IPS-18a (cell line): ENCODE results near the gene FAM13A.

Experiments used
- H3K27ac ChIP-seq: one replicate; pipeline ENCODE4 v1.5.1; 2013; ENCODE audit warnings: low read length
- H3K27me3 ChIP-seq: one replicate; pipeline ENCODE4 v1.6.1; 2013; ENCODE audit warnings: mild to moderate bottlenecking, low read length; ENCODE audit not compliant: control insufficient read depth, insufficient read depth
- H3K36me3 ChIP-seq: one replicate; pipeline ENCODE4 v1.6.1; 2013; ENCODE audit warnings: low read depth, low read length; ENCODE audit not compliant: control insufficient read depth
- H3K4me1 ChIP-seq: one replicate; pipeline ENCODE4 v1.6.1; 2013; ENCODE audit warnings: low read depth, low read length; ENCODE audit not compliant: control insufficient read depth
- H3K4me3 ChIP-seq: one replicate; pipeline ENCODE4 v1.5.1; 2013; ENCODE audit warnings: low read length
- H3K9ac ChIP-seq: one replicate; pipeline ENCODE4 v1.6.1; 2013; ENCODE audit warnings: mild to moderate bottlenecking, low read length, moderate library complexity
- H3K9me3 ChIP-seq: one replicate; pipeline ENCODE4 v1.6.1; 2013; ENCODE audit warnings: low read depth, low read length; ENCODE audit not compliant: control insufficient read depth

The FAM13A gene

DNA sequence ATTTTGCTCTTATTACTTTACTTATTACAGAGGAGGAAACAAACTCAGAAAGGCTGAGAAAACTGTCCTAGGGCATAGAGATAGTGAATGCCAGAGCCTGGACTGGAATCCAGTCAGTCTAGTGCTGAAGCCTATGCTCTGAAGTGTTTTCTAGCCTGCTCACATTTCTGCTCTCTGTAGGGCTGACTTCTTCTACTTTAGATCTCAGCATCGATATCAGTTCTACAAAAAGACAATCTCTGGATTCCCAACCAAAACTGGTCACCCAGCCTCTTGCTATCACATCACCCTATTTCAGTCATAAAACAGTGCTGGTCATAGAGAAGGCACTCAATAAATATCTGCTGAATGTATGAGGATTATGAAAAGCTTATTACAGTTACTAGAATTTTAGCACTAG is 87.2 kb downstream of the FAM13A start:
- Histone ChIP-seq H3K4me1 (no peaks in the 10 kb centered on the region), H3K36me3 (no peaks in the 10 kb centered on the region), H3K9me3 (no peaks in the 10 kb centered on the region), H3K4me3 (no peak overlapping the region), H3K27me3 (no peaks in the 10 kb centered on the region), H3K27ac (no peak overlapping the region), H3K9ac (no peak overlapping the region)

DNA sequence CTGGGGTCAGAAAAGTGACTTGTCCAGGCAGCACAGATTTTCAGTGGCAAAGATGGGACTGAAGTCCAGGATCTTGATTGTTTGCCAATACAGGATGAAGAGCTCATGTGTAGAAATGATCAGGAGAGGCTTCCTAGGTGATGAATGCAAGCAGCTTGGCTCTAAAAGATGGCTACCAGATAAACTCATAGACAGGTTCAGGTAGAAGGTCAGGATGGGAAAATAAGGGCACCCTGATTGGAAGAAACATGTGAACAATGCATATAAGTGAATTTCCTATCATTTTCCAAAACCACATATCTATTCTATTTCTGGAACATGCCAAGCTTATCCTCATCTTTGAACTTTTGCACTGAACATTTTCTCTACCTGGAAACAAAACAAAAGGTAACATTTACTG is 87.7 kb downstream of the FAM13A start:
- H3K27me3 ChIP-seq, result no peaks in the 10 kb centered on the region
- H3K4me1 ChIP-seq, result no peaks in the 10 kb centered on the region
- no peak overlapping the region for H3K27ac ChIP-seq
- no peaks in the 10 kb centered on the region for H3K9me3 ChIP-seq
- no peaks in the 10 kb centered on the region for H3K36me3 ChIP-seq
- H3K9ac ChIP-seq, result no peak overlapping the region
- H3K4me3 ChIP-seq, result no peak overlapping the region

DNA sequence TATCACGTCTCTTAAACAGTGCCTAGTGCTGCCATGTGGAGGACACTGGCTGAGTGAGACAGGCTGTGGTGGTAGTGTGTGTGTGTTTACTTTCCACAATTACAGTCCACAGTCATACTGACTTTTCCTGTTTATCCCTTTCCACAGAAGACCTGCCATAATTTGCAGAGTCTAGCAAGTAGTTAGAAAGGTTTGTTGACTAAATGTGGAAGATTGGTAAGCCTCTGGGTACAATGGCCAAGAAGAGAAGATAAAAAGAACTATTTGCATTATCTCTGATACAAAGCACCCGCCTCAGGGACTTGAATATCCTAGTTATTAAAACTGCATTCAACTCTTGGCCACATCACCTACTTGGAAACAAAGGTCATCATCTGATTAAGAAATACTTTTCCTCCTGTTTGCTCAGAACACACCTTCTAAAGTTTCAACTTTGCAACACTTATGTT is 89.1 kb downstream of the FAM13A start:
- Histone ChIP-seq H3K27ac (no peak overlapping the region), H3K36me3 (no peaks in the 10 kb centered on the region), H3K9ac (no peak overlapping the region), H3K27me3 (no peaks in the 10 kb centered on the region), H3K4me1 (no peaks in the 10 kb centered on the region), H3K4me3 (no peak overlapping the region), H3K9me3 (no peaks in the 10 kb centered on the region)

DNA sequence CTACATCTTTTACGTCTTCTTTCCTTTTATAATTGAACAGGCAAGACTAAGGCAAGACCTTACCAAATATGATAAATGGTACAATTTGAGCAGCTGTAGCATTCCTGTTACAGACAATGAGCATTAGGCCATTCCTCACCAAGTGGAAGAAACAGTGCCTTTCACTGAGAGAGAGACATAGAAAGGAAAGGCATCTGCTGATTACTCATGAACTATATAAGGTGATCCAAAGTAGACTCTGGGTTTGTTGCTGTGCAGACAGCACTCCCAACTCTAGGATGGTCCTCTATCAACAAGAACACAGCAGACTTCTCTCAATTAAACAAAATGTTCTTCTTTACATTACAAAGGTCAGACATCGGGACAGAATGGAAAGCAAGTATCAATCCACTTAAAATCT is 91.9 kb downstream of the FAM13A start:
- Histone ChIP-seq H3K4me3 (no peak overlapping the region), H3K36me3 (no peaks in the 10 kb centered on the region), H3K27ac (no peak overlapping the region), H3K4me1 (peaks cover 18% of the 10 kb centered on the region), H3K9ac (no peak overlapping the region), H3K9me3 (no peaks in the 10 kb centered on the region), H3K27me3 (no peaks in the 10 kb centered on the region)

DNA sequence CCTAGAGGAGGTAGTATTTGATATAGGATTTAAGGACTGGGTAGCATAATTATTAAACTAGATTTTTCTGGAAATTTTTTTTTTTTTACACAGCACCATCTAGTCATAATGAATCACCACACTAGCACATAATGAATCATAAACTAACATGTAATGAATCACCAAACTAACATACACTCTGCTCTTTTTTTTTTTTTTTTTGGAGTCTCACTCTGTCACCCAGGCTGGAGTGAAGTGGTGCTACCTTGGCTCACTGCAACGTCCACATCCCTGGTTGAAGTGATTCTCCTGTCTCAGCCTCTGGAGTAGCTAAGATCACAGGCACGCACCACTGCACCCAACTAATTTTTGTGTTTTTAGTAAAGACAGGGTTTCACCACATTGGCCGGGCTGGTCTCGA is 92.5 kb downstream of the FAM13A start:
- H3K9ac ChIP-seq, result no peak overlapping the region
- no peaks in the 10 kb centered on the region for H3K27me3 ChIP-seq
- no peaks in the 10 kb centered on the region for H3K36me3 ChIP-seq

DNA sequence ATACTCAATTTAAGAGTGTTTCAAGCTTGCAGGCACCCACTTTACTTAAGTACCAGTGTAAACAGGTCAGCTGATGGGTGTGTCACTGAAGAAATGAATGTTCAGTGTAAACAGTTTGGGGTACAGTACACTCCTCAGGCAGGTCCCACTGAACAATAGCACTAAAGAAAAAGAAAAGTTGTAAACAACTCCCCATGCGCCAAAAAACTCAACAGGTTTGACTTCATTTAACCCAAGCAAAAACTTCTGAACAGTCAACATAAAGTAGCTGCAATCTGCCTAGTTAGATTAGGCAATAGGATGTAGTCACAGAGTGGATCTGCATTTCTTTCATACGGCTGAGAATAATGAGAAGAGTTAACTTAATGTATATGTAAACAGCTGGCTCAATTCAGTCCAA is 93.2 kb downstream of the FAM13A start:
- Histone ChIP-seq H3K27ac (no peak overlapping the region), H3K4me1 (peaks cover 24% of the 10 kb centered on the region), H3K9ac (no peak overlapping the region), H3K36me3 (no peaks in the 10 kb centered on the region), H3K4me3 (no peak overlapping the region), H3K27me3 (no peaks in the 10 kb centered on the region), H3K9me3 (no peaks in the 10 kb centered on the region)

More for the DNA sequence above, 92.5 kb downstream of the FAM13A start:
- H3K4me3 ChIP-seq, result no peak overlapping the region
- no peak overlapping the region for H3K27ac ChIP-seq
- no peaks in the 10 kb centered on the region for H3K9me3 ChIP-seq
- H3K4me1 ChIP-seq, result peaks cover 24% of the 10 kb centered on the region

DNA sequence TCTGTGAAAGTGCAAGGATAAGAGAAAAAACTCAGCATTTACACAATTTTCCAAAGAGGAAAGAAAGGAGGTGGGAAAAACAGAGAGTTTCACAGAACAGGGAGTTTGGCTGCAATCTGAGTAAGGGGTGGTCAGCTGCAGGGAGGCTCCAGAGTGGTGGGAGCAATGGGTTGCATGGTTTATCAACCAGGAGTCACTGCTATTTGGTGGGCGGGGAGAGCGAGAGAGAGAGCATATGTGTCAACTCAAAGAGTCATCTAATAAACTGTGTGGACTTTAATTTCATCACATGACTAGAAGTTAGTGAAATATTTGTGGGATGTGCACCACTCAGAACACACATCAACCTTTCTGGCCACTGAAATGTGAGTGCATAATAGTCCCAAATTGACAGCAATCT is 94.6 kb downstream of the FAM13A start:
- H3K27ac ChIP-seq, result no peak overlapping the region
- no peaks in the 10 kb centered on the region for H3K36me3 ChIP-seq
- no peak overlapping the region for H3K9ac ChIP-seq
- H3K27me3 ChIP-seq, result no peaks in the 10 kb centered on the region
- H3K9me3 ChIP-seq, result no peaks in the 10 kb centered on the region
- H3K4me1 ChIP-seq, result peaks cover 24% of the 10 kb centered on the region
- no peak overlapping the region for H3K4me3 ChIP-seq

DNA sequence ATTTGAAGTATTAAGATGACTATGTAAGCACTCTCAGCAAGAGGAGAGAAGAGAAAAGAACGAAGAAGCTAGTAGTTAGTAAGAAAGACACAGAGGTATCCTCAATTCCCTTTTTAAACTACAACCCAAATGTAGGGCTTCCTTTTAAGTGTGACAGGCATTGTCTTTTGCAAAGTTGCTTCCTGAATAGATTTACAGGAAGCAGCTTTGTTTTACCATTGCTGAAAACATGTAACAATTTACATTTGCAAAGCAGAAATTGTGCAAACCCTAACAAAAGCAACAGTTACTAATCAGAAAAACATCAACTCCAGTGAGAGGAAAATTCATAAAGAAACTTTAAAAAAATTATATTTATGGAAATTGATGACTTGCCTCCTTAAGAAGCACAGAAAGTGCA is 96.4 kb downstream of the FAM13A start:
- Histone ChIP-seq H3K9me3 (no peaks in the 10 kb centered on the region), H3K27me3 (no peaks in the 10 kb centered on the region), H3K9ac (no peak overlapping the region), H3K4me1 (peaks cover 24% of the 10 kb centered on the region), H3K4me3 (peak overlapping the region; percentile 8), H3K36me3 (no peaks in the 10 kb centered on the region), H3K27ac (peak overlapping the region; percentile 42)

DNA sequence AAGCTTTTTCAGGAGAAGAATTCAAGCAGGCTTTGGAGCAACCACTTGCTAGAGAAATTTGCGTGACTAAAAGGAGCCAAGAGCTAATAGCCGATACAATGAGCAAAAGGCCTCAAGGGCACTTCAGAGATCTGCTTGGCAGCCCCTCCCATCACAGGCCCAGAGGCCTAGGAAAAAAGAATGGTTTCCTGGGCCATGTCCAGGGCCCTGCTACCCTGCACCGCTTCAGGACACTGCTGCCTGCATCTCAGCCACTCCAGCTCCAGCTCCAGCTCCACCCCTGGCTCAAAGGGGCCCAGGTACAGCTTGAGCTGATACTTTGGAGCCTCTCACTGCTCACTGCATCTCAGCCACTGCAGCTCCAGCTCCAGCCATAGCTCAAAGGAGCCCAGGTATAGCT is 98.9 kb downstream of the FAM13A start:
- H3K9me3 ChIP-seq, result no peaks in the 10 kb centered on the region
- H3K27me3 ChIP-seq, result no peaks in the 10 kb centered on the region
- no peak overlapping the region for H3K4me3 ChIP-seq
- peaks cover 24% of the 10 kb centered on the region for H3K4me1 ChIP-seq
- no peaks in the 10 kb centered on the region for H3K36me3 ChIP-seq
- H3K27ac ChIP-seq, result no peak overlapping the region
- no peak overlapping the region for H3K9ac ChIP-seq

DNA sequence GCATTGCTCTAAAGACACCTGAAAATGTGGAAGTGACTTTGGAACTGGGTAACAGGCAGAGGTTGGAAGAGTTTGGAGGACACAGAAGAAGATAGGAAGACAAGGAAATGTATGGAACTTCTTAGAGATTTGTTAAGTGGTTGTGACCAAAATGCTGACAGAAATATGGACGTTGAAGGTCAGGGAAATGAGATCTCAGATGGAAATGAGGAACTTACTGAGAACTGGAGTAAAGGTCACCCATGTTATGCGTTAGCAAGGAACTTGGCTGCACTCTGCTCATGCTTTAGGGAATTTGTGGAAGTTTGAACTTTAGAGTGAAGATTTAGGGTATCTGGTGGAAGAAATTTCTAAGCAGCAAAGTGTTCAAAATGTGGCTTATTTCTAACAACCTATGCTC is 99.4 kb downstream of the FAM13A start:
- no peaks in the 10 kb centered on the region for H3K9me3 ChIP-seq
- H3K4me3 ChIP-seq, result no peak overlapping the region
- peaks cover 23% of the 10 kb centered on the region for H3K4me1 ChIP-seq
- no peak overlapping the region for H3K9ac ChIP-seq
- no peak overlapping the region for H3K27ac ChIP-seq
- H3K27me3 ChIP-seq, result no peaks in the 10 kb centered on the region
- H3K36me3 ChIP-seq, result no peaks in the 10 kb centered on the region

DNA sequence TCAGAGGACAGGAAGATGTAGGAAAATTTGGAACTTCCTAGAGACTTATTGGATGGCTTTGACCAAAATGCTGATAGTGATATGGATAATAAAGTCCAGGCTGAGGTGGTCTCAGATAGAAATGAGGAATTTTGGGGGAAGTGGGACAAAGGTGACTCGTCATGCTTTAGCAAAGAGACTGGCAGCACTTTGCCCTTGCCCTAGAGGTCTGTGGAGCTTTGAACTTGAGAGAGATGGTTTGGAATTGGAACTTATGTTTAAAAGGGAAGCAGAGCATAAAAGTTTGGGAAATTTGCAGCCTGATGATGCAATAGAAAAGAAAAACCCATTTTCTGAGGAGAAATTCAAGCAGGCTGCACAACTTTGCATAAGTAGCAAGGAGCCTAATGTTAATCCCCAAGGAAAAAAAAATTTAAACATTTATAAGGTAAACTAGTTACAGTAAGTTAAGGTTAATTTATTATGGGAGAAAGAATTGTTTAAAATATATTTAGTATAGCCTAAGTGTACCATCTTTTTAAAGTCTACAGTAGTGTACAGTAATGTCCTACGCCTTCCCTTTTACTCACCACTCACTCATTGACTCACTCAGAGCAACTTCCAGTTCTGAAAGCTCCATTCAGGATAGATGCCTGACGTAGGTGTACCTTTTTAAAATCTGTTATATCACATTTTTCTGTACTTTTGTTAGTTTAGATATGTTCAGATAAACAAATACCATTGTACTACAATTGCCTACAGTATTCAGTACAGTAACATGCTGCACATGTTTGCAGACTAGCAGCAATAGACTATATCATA is 101.2 kb downstream of the FAM13A start:
- H3K9ac ChIP-seq, result no peak overlapping the region
- H3K4me3 ChIP-seq, result no peak overlapping the region
- H3K36me3 ChIP-seq, result no peaks in the 10 kb centered on the region
- no peak overlapping the region for H3K27ac ChIP-seq
- H3K9me3 ChIP-seq, result no peaks in the 10 kb centered on the region
- H3K27me3 ChIP-seq, result no peaks in the 10 kb centered on the region
- H3K4me1 ChIP-seq, result peaks cover 14% of the 10 kb centered on the region

DNA sequence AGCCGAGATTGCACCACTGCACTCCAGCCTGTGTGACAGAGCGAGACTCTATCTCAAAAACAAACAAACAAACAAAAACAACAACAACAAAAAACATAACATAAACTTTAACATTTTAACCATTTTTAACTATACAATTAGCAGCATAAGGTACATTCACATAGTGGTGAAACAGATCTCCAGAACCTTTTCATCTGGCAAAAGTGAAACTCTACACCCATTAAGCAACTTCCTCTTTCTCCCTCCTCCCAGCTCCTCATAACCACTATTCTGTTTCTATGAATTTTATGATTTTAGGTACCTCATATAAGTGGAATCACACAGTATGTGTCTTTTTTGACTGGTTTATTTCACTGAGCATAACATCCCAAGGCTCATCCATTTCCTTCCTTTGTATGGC is 103.6 kb downstream of the FAM13A start:
- H3K27me3 ChIP-seq, result no peaks in the 10 kb centered on the region
- H3K27ac ChIP-seq, result no peak overlapping the region
- H3K9me3 ChIP-seq, result no peaks in the 10 kb centered on the region
- no peaks in the 10 kb centered on the region for H3K36me3 ChIP-seq
- H3K4me3 ChIP-seq, result no peak overlapping the region
- no peak overlapping the region for H3K9ac ChIP-seq
- H3K4me1 ChIP-seq, result no peaks in the 10 kb centered on the region
